GM21825 (cell line): Measurements from ENCODE around the gene MPZL1.

Source experiments
- ATAC-seq: cut with Tn5 transposase; IDR thresholded peaks from one replicate; pipeline ENCODE4 v1.9.1; 2021; ENCODE audit warnings: mild to moderate bottlenecking, moderate library complexity; ENCODE audit not compliant: unreplicated experiment

Gene MPZL1

GRCh38 chr1:167721617-167722151 lies at the start of gene MPZL1:
TSS of gene MPZL1 (plus strand) at chr1:167721982. CDS start at chr1:167722152, 170 bp downstream.
- ATAC-seq = peak; percentile 87

- no peak for ATAC-seq
Measured at GRCh38 chr1:167672831-167673230, 49.0 kb upstream of the MPZL1 start.

- ATAC-seq = no peak
Measured at GRCh38 chr1:167673265-167673664, 48.5 kb upstream of the MPZL1 start.

GRCh38 chr1:167674156-167674555 lies 47.6 kb upstream of the MPZL1 start:
- no peak for ATAC-seq

DNA sequence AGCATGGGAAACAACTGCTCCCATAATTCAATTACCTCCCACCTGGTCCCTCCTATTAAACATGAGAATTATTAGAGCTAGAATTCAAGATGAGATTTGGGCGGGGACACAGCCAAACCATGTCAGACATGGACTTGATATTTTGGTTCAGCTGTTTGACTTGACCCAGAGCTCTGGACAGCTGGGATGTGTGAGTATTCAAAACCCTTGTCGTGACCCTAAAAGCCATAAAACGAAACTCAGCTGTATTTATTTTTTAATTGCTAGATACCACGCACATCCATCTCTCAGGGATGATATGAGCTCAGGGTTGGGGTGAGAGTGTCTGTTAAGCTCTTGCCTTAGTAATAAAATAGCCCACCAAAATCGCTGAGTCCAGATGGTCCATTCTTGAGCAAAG lies 46.3 kb upstream of the MPZL1 start:
- no peak for ATAC-seq

DNA sequence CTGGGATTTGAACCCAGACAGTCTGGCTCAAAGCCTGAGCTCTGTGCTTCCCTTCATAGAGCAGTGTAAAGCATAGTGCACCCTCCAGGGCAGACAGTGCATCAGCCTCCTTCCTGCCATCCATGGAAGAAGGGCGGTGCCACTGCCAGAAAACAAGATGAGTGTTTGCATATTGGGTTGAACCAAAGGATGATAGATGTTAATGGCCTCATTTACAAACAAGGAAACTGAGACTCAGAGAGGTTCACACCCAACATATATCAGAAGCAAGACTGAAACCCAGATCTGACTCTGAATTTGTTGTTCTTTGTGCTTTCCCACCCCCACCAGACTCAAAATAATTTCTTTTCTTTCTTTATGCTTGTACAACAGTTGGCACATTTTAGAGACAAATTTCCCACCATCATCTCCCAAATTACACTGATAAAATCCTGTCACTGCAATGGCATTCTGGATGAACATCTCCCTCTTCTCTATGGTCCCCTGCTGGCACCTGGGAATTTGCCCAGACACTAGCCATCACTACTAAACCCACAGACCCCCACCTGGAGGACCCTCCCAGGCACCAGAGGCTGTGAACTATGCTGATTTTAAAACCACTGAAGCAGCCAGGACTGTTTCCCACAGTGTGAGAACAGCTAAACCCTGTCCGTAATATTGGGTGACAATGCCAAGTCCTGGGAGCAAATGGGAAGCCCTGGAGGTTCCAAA lies 45.4 kb upstream of the MPZL1 start:
- peak; percentile 58 for ATAC-seq

DNA sequence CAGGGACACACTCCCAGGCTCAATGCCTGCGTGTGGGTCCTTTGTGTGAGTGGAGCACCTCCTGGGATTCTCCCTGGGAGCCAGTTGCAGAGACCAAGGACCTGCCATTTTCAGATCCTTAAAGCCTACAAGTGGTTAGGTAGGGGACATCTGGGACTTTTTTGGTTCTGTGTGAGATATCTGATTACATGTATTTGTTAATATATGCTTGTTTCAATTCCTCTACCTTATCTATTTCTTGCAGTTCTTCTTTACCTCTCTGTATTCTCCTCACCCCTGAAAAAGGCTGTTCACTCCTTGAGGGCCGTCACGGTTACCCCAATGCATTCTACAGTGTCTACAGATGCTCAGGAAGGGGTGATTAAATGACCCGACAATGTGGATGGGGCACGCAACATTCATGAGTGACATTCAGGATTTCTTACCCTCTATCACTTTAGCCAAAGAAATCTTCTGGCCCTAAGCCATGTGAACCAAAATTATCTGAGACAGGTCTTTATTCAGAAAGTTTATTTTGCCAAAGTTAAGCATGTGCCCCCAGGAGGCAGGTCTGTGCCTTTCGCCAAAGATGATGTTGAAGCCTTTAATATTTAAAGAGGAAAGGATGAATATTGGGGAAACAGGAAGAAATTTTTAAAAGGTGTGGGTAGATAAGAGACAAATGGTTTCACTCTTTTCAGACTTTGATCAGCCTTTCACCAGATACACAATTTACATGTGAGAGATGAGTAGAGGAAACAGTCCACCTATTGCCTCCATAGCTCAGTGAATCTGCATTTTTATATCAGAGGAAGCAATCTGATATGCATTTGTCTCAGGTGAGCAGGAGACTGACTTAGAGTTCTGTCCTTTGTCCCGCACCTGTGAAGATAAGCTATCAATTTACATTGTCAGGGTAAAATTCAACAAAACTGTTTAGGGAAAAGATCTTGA lies 44.6 kb upstream of the MPZL1 start:
- ATAC-seq = no peak

DNA sequence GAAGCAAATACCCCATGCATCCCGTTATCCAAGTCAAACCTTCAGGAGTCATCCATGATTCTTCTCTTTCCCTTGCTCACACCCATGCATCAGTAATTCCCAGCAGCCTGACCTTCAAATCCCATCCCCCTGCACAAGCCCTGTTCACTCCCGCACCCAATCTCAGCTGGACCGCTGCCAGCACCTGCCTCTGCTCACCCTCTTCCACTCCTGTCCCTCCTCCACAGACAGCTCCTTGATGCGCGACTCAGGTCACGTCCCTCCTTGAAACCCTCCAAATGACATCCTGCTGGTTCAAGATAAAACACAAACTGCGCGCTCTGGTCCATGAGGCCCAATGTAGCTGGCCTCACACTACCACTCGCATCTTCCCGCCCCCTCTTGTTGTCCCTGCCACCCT lies 43.4 kb upstream of the MPZL1 start:
- ATAC-seq = no peak

GRCh38 chr1:167678838-167679237 lies 42.9 kb upstream of the MPZL1 start:
- no peak for ATAC-seq

- no peak for ATAC-seq
Measured at GRCh38 chr1:167679714-167680113, 42.1 kb upstream of the MPZL1 start.

- ATAC-seq = no peak
Measured at GRCh38 chr1:167681024-167681423, 40.8 kb upstream of the MPZL1 start.

DNA sequence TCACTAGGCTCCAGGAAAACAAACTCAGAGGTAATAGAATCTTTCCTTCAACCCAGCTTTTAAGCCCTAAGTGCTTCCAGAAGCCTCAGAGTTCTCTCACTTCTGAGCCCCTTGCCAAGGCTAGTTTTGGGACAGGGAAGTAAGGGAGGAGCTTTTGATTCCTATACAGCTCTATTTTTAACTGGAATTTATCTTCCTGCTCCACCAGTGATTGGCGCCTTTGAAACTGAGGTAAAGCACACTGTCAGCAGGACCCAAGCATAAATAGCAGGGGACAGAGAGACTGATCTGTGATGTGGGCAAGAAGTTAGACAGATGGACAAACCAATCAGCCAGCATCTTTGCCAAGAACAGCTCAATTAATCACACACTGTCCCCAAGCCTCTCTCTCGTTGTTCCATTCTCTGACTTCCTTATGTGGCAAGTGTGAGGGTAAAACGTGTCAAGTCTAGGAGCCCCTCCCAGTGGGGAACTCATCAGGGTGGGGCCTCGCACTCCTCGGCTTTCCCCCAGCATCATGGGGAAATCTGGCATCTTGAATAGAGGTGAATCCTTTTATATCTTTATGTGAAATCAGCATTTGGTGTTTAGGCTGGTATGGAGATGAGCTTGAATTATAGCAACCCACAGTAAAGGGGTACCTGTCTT lies 40.2 kb upstream of the MPZL1 start:
- ATAC-seq = no peak

DNA sequence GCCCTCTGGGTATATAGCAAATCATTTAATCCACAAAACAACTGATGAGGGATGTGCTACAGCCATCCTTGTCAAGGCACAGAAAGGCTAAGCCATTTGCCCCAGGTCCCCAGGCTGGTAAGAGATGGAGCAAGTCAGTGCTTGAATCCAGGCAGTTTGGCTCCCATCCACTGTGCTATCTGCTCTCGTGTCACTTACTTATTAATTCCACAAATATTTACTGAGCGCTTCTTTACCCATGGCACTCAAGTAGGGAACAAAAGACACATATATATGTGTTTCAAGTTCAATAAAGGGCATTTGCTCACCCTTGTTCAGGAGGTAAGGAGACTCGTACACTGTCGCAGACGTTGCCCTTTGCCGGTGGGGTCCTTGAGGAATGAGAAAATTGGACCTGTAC lies 38.6 kb upstream of the MPZL1 start:
- ATAC-seq = no peak

DNA sequence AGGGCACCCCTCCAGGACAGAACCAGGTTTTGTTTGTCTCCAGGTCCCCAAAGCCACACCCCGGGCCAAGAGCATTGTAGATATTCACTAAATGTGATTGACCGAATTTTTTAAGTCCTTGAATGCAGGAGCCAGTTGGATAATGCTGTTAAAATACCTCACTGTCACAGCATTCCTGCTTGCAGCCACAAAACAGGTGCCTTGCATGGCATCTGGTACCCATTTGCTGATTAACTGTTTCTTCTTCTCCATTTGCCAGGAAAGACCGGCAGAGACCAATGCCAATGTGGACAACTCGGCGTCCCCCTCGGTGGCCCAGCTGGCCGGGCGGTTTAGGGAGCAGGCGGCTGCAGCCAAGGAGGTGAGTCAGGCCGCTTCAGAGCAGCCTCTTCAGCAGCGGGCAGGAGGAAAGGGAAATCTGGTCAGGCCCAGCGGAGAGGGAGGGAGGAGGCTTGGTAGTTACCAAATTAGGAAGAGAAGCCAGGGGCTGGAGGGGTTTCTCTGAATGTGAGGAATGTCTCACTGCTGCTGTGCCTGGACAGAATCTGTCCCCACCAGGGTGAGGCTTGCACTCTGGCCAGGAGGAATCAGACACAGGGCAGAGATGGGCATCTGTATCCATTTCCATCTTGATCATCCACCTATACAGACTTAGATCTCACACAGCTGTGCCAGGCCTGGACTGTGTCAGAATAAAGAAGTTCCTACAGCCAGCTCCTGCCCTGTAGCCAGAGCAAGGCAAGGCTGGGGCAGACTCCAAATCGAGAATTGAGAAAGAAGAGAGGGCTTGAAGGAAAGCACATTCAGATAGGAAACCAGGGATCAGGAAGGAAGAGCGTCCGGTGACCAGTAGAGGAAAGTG lies 37.9 kb upstream of the MPZL1 start:
- no peak for ATAC-seq

- ATAC-seq = no peak
Measured at GRCh38 chr1:167685844-167686243, 35.9 kb upstream of the MPZL1 start.

- ATAC-seq = peak; percentile 71
Measured at GRCh38 chr1:167687919-167688519, 33.8 kb upstream of the MPZL1 start.

- no peak for ATAC-seq
Measured at GRCh38 chr1:167689567-167689920, 32.2 kb upstream of the MPZL1 start.

- no peak for ATAC-seq
Measured at GRCh38 chr1:167690053-167690452, 31.7 kb upstream of the MPZL1 start.

- ATAC-seq = no peak
Measured at GRCh38 chr1:167693425-167694045, 28.2 kb upstream of the MPZL1 start.

- no peak for ATAC-seq
Measured at GRCh38 chr1:167694691-167695090, 27.1 kb upstream of the MPZL1 start.
